CD14-positive monocyte (primary cell): Measurements from ENCODE around the gene SLC35E1. TPM values are rescaled to one million over a fixed set of nuclear protein-coding genes. Genes with fewer than 3 reads are reported as not detected.

Source experiments
- DNase-seq, 3 donors: peaks; one replicate each; pipeline ENCODE4 v3.0.0-alpha.2; 2011 to 2022
- H2AFZ ChIP-seq: 2 replicates; pipeline ENCODE4 v1.6.0; 2012; ENCODE audit warnings: mild to moderate bottlenecking, low read depth, low read length, inconsistent platforms; ENCODE audit not compliant: insufficient read depth, poor library complexity, severe bottlenecking
- H3K27ac ChIP-seq, 2 donors: 1 replicate in 1 of 2; 2 replicates in 1 of 2; pipeline ENCODE4 v1.5.1; 2012 to 2013; ENCODE audit warnings: low read length in 2 of 2, control low read depth in 1 of 2, inconsistent platforms in 1 of 2, low read depth in 1 of 2, mild to moderate bottlenecking in 1 of 2
- H3K27me3 ChIP-seq, 2 donors: one replicate each; pipeline versions ENCODE4 v1.6.0 to v1.6.1; 2011 to 2013; ENCODE audit warnings: low read length in 2 of 2; ENCODE audit not compliant: control insufficient read depth in 2 of 2, insufficient read depth in 2 of 2
- H3K36me3 ChIP-seq, 2 donors: replicated peaks in 1 of 2; 1 replicate in 1 of 2; 2 replicates in 1 of 2; pipeline versions ENCODE4 v1.5.1 to v1.6.1; 2012 to 2013; ENCODE audit warnings: low read length in 2 of 2, control low read depth in 1 of 2, inconsistent platforms in 1 of 2, mild to moderate bottlenecking in 1 of 2; ENCODE audit not compliant: insufficient read depth in 2 of 2, control insufficient read depth in 1 of 2
- H3K4me1 ChIP-seq, 2 donors: 1 replicate in 1 of 2; 2 replicates in 1 of 2; pipeline versions ENCODE4 v1.5.1 to v1.6.1; 2012 to 2013; ENCODE audit warnings: low read length in 2 of 2, control low read depth in 1 of 2, inconsistent platforms in 1 of 2, mild to moderate bottlenecking in 1 of 2, moderate library complexity in 1 of 2; ENCODE audit not compliant: insufficient read depth in 2 of 2, control insufficient read depth in 1 of 2
- H3K4me2 ChIP-seq: replicated peaks from 2 replicates; pipeline ENCODE3; 2012; ENCODE audit warnings: low read length, moderate library complexity, mild to moderate bottlenecking; ENCODE audit not compliant: poor library complexity, severe bottlenecking; ENCODE audit errors: extremely low read depth
- H3K4me3 ChIP-seq, 3 experiments: fragments of 200-600 bp in 1 of 3; sonication (generic) in 1 of 3; replicated peaks in 1 of 3; 1 replicate in 2 of 3; 2 replicates in 1 of 3; pipeline ENCODE4 v1.5.1; 2011 to 2013; ENCODE audit warnings: low read length in 3 of 3, mild to moderate bottlenecking in 3 of 3, control low read depth in 2 of 3, low read depth in 2 of 3, inconsistent platforms in 1 of 3, moderate library complexity in 1 of 3
- H3K79me2 ChIP-seq: 2 replicates; pipeline ENCODE4 v1.6.0; 2012; ENCODE audit warnings: mild to moderate bottlenecking, control low read depth, inconsistent platforms, low read length, moderate library complexity; ENCODE audit not compliant: insufficient read depth
- H3K9ac ChIP-seq: 2 replicates; pipeline ENCODE4 v1.6.0; 2017; ENCODE audit warnings: low read length, mild to moderate bottlenecking; ENCODE audit not compliant: insufficient read depth, poor library complexity, severe bottlenecking
- H3K9me3 ChIP-seq, 2 donors: replicated peaks in 1 of 2; 1 replicate in 1 of 2; 2 replicates in 1 of 2; pipeline versions ENCODE4 v1.5.1 to v1.6.1; 2012 to 2013; ENCODE audit warnings: low read length in 2 of 2, control low read depth in 1 of 2; ENCODE audit not compliant: control insufficient read depth in 1 of 2, insufficient read depth in 1 of 2
- H4K20me1 ChIP-seq: 2 replicates; pipeline ENCODE4 v1.6.0; 2012; ENCODE audit warnings: mild to moderate bottlenecking, low read length, control low read depth, moderate library complexity; ENCODE audit not compliant: insufficient read depth
- H3K27ac Mint-ChIP-seq, 7 donors: one replicate each; pipeline ENCODE4 v1.8.0; 2020; ENCODE audit warnings: mild to moderate bottlenecking in 7 of 7, mixed read lengths in 7 of 7, moderate library complexity in 6 of 7, inconsistent platforms in 2 of 7
- H3K27me3 Mint-ChIP-seq, 3 donors: one replicate each; pipeline ENCODE4 v1.8.0; 2021 to 2022; ENCODE audit warnings: low read depth in 3 of 3, mild to moderate bottlenecking in 3 of 3, mixed read lengths in 3 of 3, moderate library complexity in 3 of 3, inconsistent platforms in 1 of 3
- H3K36me3 Mint-ChIP-seq, 2 donors: one replicate each; pipeline ENCODE4 v1.8.0; 2020; ENCODE audit warnings: mixed read lengths in 2 of 2, inconsistent platforms in 1 of 2, mild to moderate bottlenecking in 1 of 2
- H3K4me1 Mint-ChIP-seq: one replicate; pipeline ENCODE4 v1.8.0; 2020; ENCODE audit warnings: mild to moderate bottlenecking, mixed read lengths
- H3K4me3 Mint-ChIP-seq, 2 donors: one replicate each; pipeline ENCODE4 v1.8.0; 2020; ENCODE audit warnings: mild to moderate bottlenecking in 2 of 2, mixed read lengths in 2 of 2, moderate library complexity in 1 of 2
- H3K9me3 Mint-ChIP-seq, 7 donors: one replicate each; pipeline ENCODE4 v1.8.0; 2020 to 2022; ENCODE audit warnings: mixed read lengths in 7 of 7, mild to moderate bottlenecking in 6 of 7, moderate library complexity in 6 of 7, inconsistent platforms in 2 of 7
- CTCF ChIP-seq: fragments of 200-600 bp; IDR thresholded peaks from one replicate; pipeline ENCODE4 v1.8.0; 2022; ENCODE audit warnings: antibody characterized with exemption, mild to moderate bottlenecking
- WGBS: methylation state at CpG from one replicate; pipeline ENCODE4 v1.1.5; 2013; ENCODE audit warnings: missing lambda C conversion rate; ENCODE audit not compliant: insufficient coverage; 5-methylcytosine and 5-hydroxymethylcytosine counted together
- intact Hi-C, 2 donors: fragments of 100-400 bp; cut with micrococcal nuclease; formaldehyde crosslinking; loops; one replicate each; pipeline versions ENCODE4 v1.15.0 to v1.15.1; 2023
- polyA plus RNA-seq, 3 donors: library from polyadenylated mRNA; depleted of rRNA in 1 of 3; unstranded in 2 of 3; stranded (reverse) in 1 of 3; fragments of 300-500 nt in 2 of 3; fragments of >200 nt in 1 of 3; fragmentation: Illumina TruSeq in 2 of 3; gene quantifications; 1 replicate in 2 of 3; 2 replicates in 1 of 3; pipeline ENCODE4 v1.2.3, GENCODE V29; 2012 to 2021

SLC35E1 gene
- polyA plus RNA-seq, 3 donors, result 12.1 to 28.8 (median 13.5) TPM

- Histone ChIP-seq H4K20me1 (peaks cover 67% of the 10 kb centered on the region), H2AFZ (no peak overlapping the region), H3K27ac (peak overlapping the region; percentile 99 to 100), H3K4me2 (peak overlapping the region; percentile 81), H3K9ac (peak overlapping the region; percentile 83), H3K9me3 (no peaks in the 10 kb centered on the region), H3K4me3 (peak overlapping the region in 1 of 3 experiments; percentile 75), H3K27me3 (no peaks in the 10 kb centered on the region), H3K36me3 (no peaks in the 10 kb centered on the region), H3K79me2 (peaks cover 90% of the 10 kb centered on the region), H3K4me1 (peaks cover 60 to 74% of the 10 kb centered on the region in 2 donors)
- peaks cover 8 to 16% of the 10 kb centered on the region in 2 donors for H3K36me3 Mint-ChIP-seq
- H3K27me3 Mint-ChIP-seq, result peaks cover 0 to 5% (median 0%) of the 10 kb centered on the region in 3 donors
- 10% methylated on average over 19 of the region's 26 CpGs for WGBS
- no peak for TF ChIP-seq CTCF
- intact Hi-C loops, result loop anchor here in 1 of 2 donors (2.0 to 10.0 kb wide), 3 partner anchors 15 to 143 kb away; partner anchors contain the start of genes CHERP and SLC35E1
- H3K4me3 Mint-ChIP-seq, result peak overlapping the region; percentile 62 to 87
- H3K27ac Mint-ChIP-seq, result peak overlapping the region; percentile 96 to 98 (median 97)
- no peaks in the 10 kb centered on the region for H3K9me3 Mint-ChIP-seq
- H3K4me1 Mint-ChIP-seq, result peaks cover 76% of the 10 kb centered on the region
- DNase-seq, result peak; percentile 71 to 87 (median 82)
Measured at GRCh38 chr19:16587833-16588823, 15.9 kb upstream of the SLC35E1 start.

- intact Hi-C loops, result loop anchor here in 1 of 2 donors (2.0 to 10.0 kb wide), 3 partner anchors 14 to 142 kb away; partner anchors contain the start of genes CHERP and SLC35E1
- Mint-ChIP-seq H3K4me3 (peak overlapping the region; percentile 62 to 87), H3K27me3 (peaks cover 0 to 3% (median 0%) of the 10 kb centered on the region in 3 donors), H3K4me1 (peaks cover 73% of the 10 kb centered on the region), H3K9me3 (no peaks in the 10 kb centered on the region), H3K36me3 (peaks cover 5 to 7% of the 10 kb centered on the region in 2 donors), H3K27ac (peak overlapping the region; percentile 96 to 98 (median 97))
- H4K20me1 ChIP-seq, result peaks cover 67% of the 10 kb centered on the region
- peak overlapping the region; percentile 99 to 100 for H3K27ac ChIP-seq
- 31% methylated on average over 11 of the region's 20 CpGs for WGBS
- peaks cover 62 to 75% of the 10 kb centered on the region in 2 donors for H3K4me1 ChIP-seq
- H3K9me3 ChIP-seq, result no peaks in the 10 kb centered on the region
- H3K36me3 ChIP-seq, result no peaks in the 10 kb centered on the region
- no peak for TF ChIP-seq CTCF
- H3K4me2 ChIP-seq, result peak overlapping the region; percentile 81
- peak overlapping the region; percentile 83 for H3K9ac ChIP-seq
- peak overlapping the region in 1 of 3 experiments; percentile 75 for H3K4me3 ChIP-seq
- peaks cover 90% of the 10 kb centered on the region for H3K79me2 ChIP-seq
- peak; percentile 34 to 94 (median 82) for DNase-seq
- no peak overlapping the region for H2AFZ ChIP-seq
- no peaks in the 10 kb centered on the region for H3K27me3 ChIP-seq
Measured at GRCh38 chr19:16586991-16587832, 15.0 kb upstream of the SLC35E1 start.
